NB4 (cell line): ENCODE results near the gene NEK7.

Experiments used
- DNase-seq: peaks from one replicate; pipeline ENCODE4 v3.0.0; 2010; ENCODE audit warnings: low read depth
- H3K4me3 ChIP-seq: one replicate; pipeline ENCODE4 v1.5.1; 2011; ENCODE audit warnings: mild to moderate bottlenecking, low read depth, low read length, moderate library complexity
- CTCF ChIP-seq: IDR thresholded peaks from one replicate; pipeline ENCODE4 v1.5.1; 2012; ENCODE audit warnings: low read depth, low read length
- MAX ChIP-seq: IDR thresholded peaks from 2 replicates; pipeline ENCODE4 v1.6.1; 2011; ENCODE audit warnings: low read depth, low read length
- MYC ChIP-seq: IDR thresholded peaks from 2 replicates; pipeline ENCODE4 v1.6.1; 2011; ENCODE audit warnings: low read depth, low read length
- POLR2A ChIP-seq: IDR thresholded peaks from 2 replicates; pipeline ENCODE4 v1.6.1; 2011; ENCODE audit warnings: mild to moderate bottlenecking; ENCODE audit not compliant: insufficient read length; ENCODE audit errors: extremely low read depth

NEK7 gene

GRCh38 chr1:198156745-198157240 lies at the start of gene NEK7:
TSS of gene NEK7 (plus strand) at chr1:198156998. CDS start at chr1:198232581, 75,583 bp downstream.
- TF ChIP-seq MAX (no peak), MYC (no peak), POLR2A (peak; percentile 51), CTCF (no peak)
- peak; percentile 87 for DNase-seq
- H3K4me3 ChIP-seq, result peak within 1 kb of the TSS; percentile 96

GRCh38 chr1:198107091-198107501 lies 49.7 kb upstream of the NEK7 start:
- no peak for TF ChIP-seq MYC
- no peak for DNase-seq
- no peak overlapping the region for H3K4me3 ChIP-seq

- TF ChIP-seq POLR2A (no peak), MYC (no peak), CTCF (no peak), MAX (no peak)
- no peak overlapping the region for H3K4me3 ChIP-seq
- no peak for DNase-seq
Observed at GRCh38 chr1:198108636-198109370, 48.0 kb upstream of the NEK7 start.

GRCh38 chr1:198109371-198109715 lies 47.5 kb upstream of the NEK7 start:
- no peak for TF ChIP-seq MYC
- no peak overlapping the region for H3K4me3 ChIP-seq
- no peak for DNase-seq

- no peak for DNase-seq
- no peak overlapping the region for H3K4me3 ChIP-seq
- TF ChIP-seq CTCF (no peak), MYC (no peak), POLR2A (no peak), MAX (no peak)
Observed at GRCh38 chr1:198113342-198113750, 43.5 kb upstream of the NEK7 start.

GRCh38 chr1:198116069-198116468 lies 40.7 kb upstream of the NEK7 start:
- TF ChIP-seq CTCF (no peak), MYC (no peak), MAX (no peak), POLR2A (no peak)
- H3K4me3 ChIP-seq, result no peak overlapping the region
- DNase-seq, result no peak

GRCh38 chr1:198116469-198116868 lies 40.3 kb upstream of the NEK7 start:
- no peak for TF ChIP-seq MAX
- no peak overlapping the region for H3K4me3 ChIP-seq
- DNase-seq, result no peak
